ENCODE results near the gene SCN7A. TPM values are rescaled to one million over a fixed set of nuclear protein-coding genes. Genes with fewer than 3 reads are reported as not detected.

SCN7A gene
- total RNA-seq, 2 experiments from 2014 or later = not detected

- Histone ChIP-seq H2AFZ (ENCODE audit: low read length) (no peak overlapping the region), H3K79me2 (ENCODE audit: insufficient read depth, low read depth, low read length) (no peaks in the 10 kb centered on the region), H3K36me3 (ENCODE audit: insufficient read depth, low read length) (no peaks in the 10 kb centered on the region), H4K20me1 (ENCODE audit: insufficient read depth, low read length) (peaks cover 5% of the 10 kb centered on the region; the same call in 1 of the 2 replicates), H3K9me2 (ENCODE audit: insufficient read depth, low read length) (no peaks in the 10 kb centered on the region), H3K4me2 (ENCODE audit: low read length) (no peak overlapping the region), H3K27ac (ENCODE audit: low read depth, low read length, poor library complexity, severe bottlenecking) (no peak overlapping the region), H3K9me3 (ENCODE audit: low read length) (no peaks in the 10 kb centered on the region), H3K4me3 (ENCODE audit: low read depth, low read length, poor library complexity, severe bottlenecking) (no peak overlapping the region), H3K4me1 (ENCODE audit: insufficient read depth, low read length, poor library complexity, severe bottlenecking) (no peaks in the 10 kb centered on the region)
- BruUV-seq (replicated peaks) = no TSS peak
- no peak for DNase-seq (ENCODE audit: low spot score)
- POLR2A ChIA-PET = no interaction called here
- TF ChIP-seq EZH2phosphoT487 (IDR thresholded peaks at IDR 0.05; ENCODE audit: borderline replicate concordance, low read depth, low read length) (no peak), CTCF (conservative IDR thresholded peaks at IDR 0.05; ENCODE audit: low read length) (no peak)
- intact Hi-C loops (cut with micrococcal nuclease; ENCODE audit: unreplicated experiment) = no loop called here
- CTCF ChIA-PET (ENCODE audit: unreplicated experiment) = no interaction called here
Measured at GRCh38 chr2:166536111-166536510, 42.1 kb upstream of the SCN7A start.

- no TSS peak for BruUV-seq (replicated peaks)
- POLR2A ChIA-PET = interaction anchor here (0.6 kb wide), 1 partner anchor 598 kb away, joined by 9 read pairs; no protein-coding TSS in a partner anchor
Measured at GRCh38 chr2:166521155-166521554, 27.1 kb upstream of the SCN7A start.

GRCh38 chr2:166520604-166521003, 26.6 kb upstream of the SCN7A start:
- intact Hi-C loops (cut with micrococcal nuclease; ENCODE audit: unreplicated experiment) = no loop called here
- CTCF ChIA-PET (ENCODE audit: unreplicated experiment) = no interaction called here
- TF ChIP-seq CTCF (conservative IDR thresholded peaks at IDR 0.05; ENCODE audit: low read length) (no peak), EZH2phosphoT487 (IDR thresholded peaks at IDR 0.05; ENCODE audit: borderline replicate concordance, low read depth, low read length) (no peak)
- Histone ChIP-seq H3K9me3 (ENCODE audit: low read length) (no peaks in the 10 kb centered on the region), H3K9me2 (ENCODE audit: insufficient read depth, low read length) (no peaks in the 10 kb centered on the region), H3K27ac (ENCODE audit: low read depth, low read length, poor library complexity, severe bottlenecking) (no peak overlapping the region), H3K4me3 (ENCODE audit: low read depth, low read length, poor library complexity, severe bottlenecking) (no peak overlapping the region), H3K79me2 (ENCODE audit: insufficient read depth, low read depth, low read length) (no peaks in the 10 kb centered on the region), H4K20me1 (ENCODE audit: insufficient read depth, low read length) (no peaks in the 10 kb centered on the region), H2AFZ (ENCODE audit: low read length) (no peak overlapping the region), H3K36me3 (ENCODE audit: insufficient read depth, low read length) (no peaks in the 10 kb centered on the region), H3K4me1 (ENCODE audit: insufficient read depth, low read length, poor library complexity, severe bottlenecking) (no peaks in the 10 kb centered on the region), H3K4me2 (ENCODE audit: low read length) (no peak overlapping the region)
- POLR2A ChIA-PET = no interaction called here
- no TSS peak for BruUV-seq (replicated peaks)
- DNase-seq (ENCODE audit: low spot score) = no peak

More at GRCh38 chr2:166521155-166521554, 27.1 kb upstream of the SCN7A start:
- Histone ChIP-seq H3K9me2 (ENCODE audit: insufficient read depth, low read length) (no peaks in the 10 kb centered on the region), H3K79me2 (ENCODE audit: insufficient read depth, low read depth, low read length) (no peaks in the 10 kb centered on the region), H4K20me1 (ENCODE audit: insufficient read depth, low read length) (no peaks in the 10 kb centered on the region), H3K4me1 (ENCODE audit: insufficient read depth, low read length, poor library complexity, severe bottlenecking) (no peaks in the 10 kb centered on the region), H3K4me2 (ENCODE audit: low read length) (no peak overlapping the region), H3K36me3 (ENCODE audit: insufficient read depth, low read length) (no peaks in the 10 kb centered on the region), H3K9me3 (ENCODE audit: low read length) (no peaks in the 10 kb centered on the region), H3K4me3 (ENCODE audit: low read depth, low read length, poor library complexity, severe bottlenecking) (no peak overlapping the region), H2AFZ (ENCODE audit: low read length) (no peak overlapping the region), H3K27ac (ENCODE audit: low read depth, low read length, poor library complexity, severe bottlenecking) (no peak overlapping the region)
- no peak for TF ChIP-seq CTCF (conservative IDR thresholded peaks at IDR 0.05; ENCODE audit: low read length)
- no peak for TF ChIP-seq EZH2phosphoT487 (IDR thresholded peaks at IDR 0.05; ENCODE audit: borderline replicate concordance, low read depth, low read length)
- intact Hi-C loops (cut with micrococcal nuclease; ENCODE audit: unreplicated experiment) = no loop called here
- no peak for DNase-seq (ENCODE audit: low spot score)
- CTCF ChIA-PET (ENCODE audit: unreplicated experiment) = no interaction called here

All from OCI-LY7 (cell line).